WERI-Rb-1 (cell line): ENCODE results near the gene SERINC2.
A peak's percentile ranks its signal among the peaks of the same experiment; 100 is the strongest.
"Not testable (repeated sequence)": the region's sequence is repeated elsewhere in the genome, so short reads cannot be mapped to it uniquely, and the experiment has no call there.

ENCODE experiments used
- DNase-seq: peaks from one replicate; pipeline ENCODE4 v3.0.0-alpha.2; 2020
- H3K27ac ChIP-seq: fragments of 250-450 bp; sonication (Bioruptor Pico); 2 replicates; pipeline ENCODE4 v1.5.1; 2020; ENCODE audit warnings: mild to moderate bottlenecking, moderate library complexity
- H3K27me3 ChIP-seq: fragments of 250-450 bp; sonication (Bioruptor Pico); 2 replicates; pipeline ENCODE4 v1.5.1; 2021; ENCODE audit warnings: mild to moderate bottlenecking, low read depth, moderate library complexity; ENCODE audit not compliant: insufficient read depth, severe bottlenecking
- H3K36me3 ChIP-seq: fragments of 250-450 bp; sonication (Bioruptor Pico); 2 replicates; pipeline ENCODE4 v1.5.1; 2020; ENCODE audit warnings: mild to moderate bottlenecking, moderate library complexity
- H3K4me3 ChIP-seq: 2 replicates; pipeline ENCODE4 v1.5.1; 2011; ENCODE audit warnings: low read depth, mild to moderate bottlenecking, control low read depth, low read length
- H3K9me3 ChIP-seq: fragments of 250-450 bp; sonication (Bioruptor Pico); 2 replicates; pipeline ENCODE4 v1.5.1; 2021; ENCODE audit warnings: mild to moderate bottlenecking, moderate library complexity; ENCODE audit not compliant: severe bottlenecking
- CTCF ChIP-seq: IDR thresholded peaks from 2 replicates; pipeline ENCODE4 v1.5.1; 2011; ENCODE audit warnings: low read depth, mild to moderate bottlenecking, control low read depth, inconsistent platforms, low read length

The SERINC2 gene

GRCh38 chr1:31460027-31460426, 47.0 kb downstream of the SERINC2 start:
- no peaks in the 10 kb centered on the region for H3K36me3 ChIP-seq
- H3K27ac ChIP-seq, result no peak overlapping the region
- no peak overlapping the region for H3K4me3 ChIP-seq
- peak; percentile 19; the same call in 1 of the 2 replicates for TF ChIP-seq CTCF
- no peaks in the 10 kb centered on the region for H3K27me3 ChIP-seq
- peak; percentile 25 for DNase-seq
- H3K9me3 ChIP-seq, result peaks cover 15% of the 10 kb centered on the region

- no peak overlapping the region for H3K4me3 ChIP-seq
- H3K36me3 ChIP-seq, result no peaks in the 10 kb centered on the region
- DNase-seq, result no peak
- no peak overlapping the region for H3K27ac ChIP-seq
- peaks cover 6% of the 10 kb centered on the region for H3K9me3 ChIP-seq
- H3K27me3 ChIP-seq, result no peaks in the 10 kb centered on the region
- TF ChIP-seq CTCF, result no peak
These were observed 54.1 kb downstream of the SERINC2 start for GRCh38 chr1:31467005-31467674.

- no peak for TF ChIP-seq CTCF
- no peaks in the 10 kb centered on the region for H3K27me3 ChIP-seq
- H3K36me3 ChIP-seq, result no peaks in the 10 kb centered on the region
- peaks cover 6% of the 10 kb centered on the region for H3K9me3 ChIP-seq
- DNase-seq, result no peak
- H3K4me3 ChIP-seq, result no peak overlapping the region
- H3K27ac ChIP-seq, result no peak overlapping the region
These were observed 57.8 kb downstream of the SERINC2 start for GRCh38 chr1:31470794-31471315.

- not testable (repeated sequence) for DNase-seq, H3K27me3 ChIP-seq, H3K9me3 ChIP-seq, H3K4me3 ChIP-seq, H3K36me3 ChIP-seq, H3K27ac ChIP-seq
These were observed 58.7 kb downstream of the SERINC2 start for GRCh38 chr1:31471452-31472313.

GRCh38 chr1:31472314-31472651, 59.3 kb downstream of the SERINC2 start:
- not testable (repeated sequence) for DNase-seq, H3K9me3 ChIP-seq, H3K27me3 ChIP-seq, H3K4me3 ChIP-seq, H3K36me3 ChIP-seq, H3K27ac ChIP-seq

- H3K27ac ChIP-seq, H3K4me3 ChIP-seq, H3K9me3 ChIP-seq, H3K36me3 ChIP-seq, DNase-seq, H3K27me3 ChIP-seq: not testable (repeated sequence)
These were observed 59.7 kb downstream of the SERINC2 start for GRCh38 chr1:31472673-31473072.

- H3K9me3 ChIP-seq, DNase-seq, H3K36me3 ChIP-seq, H3K4me3 ChIP-seq, H3K27me3 ChIP-seq, H3K27ac ChIP-seq: not testable (repeated sequence)
These were observed 60.5 kb downstream of the SERINC2 start for GRCh38 chr1:31473508-31473907.

GRCh38 chr1:31474567-31474966, 61.6 kb downstream of the SERINC2 start:
- H3K9me3 ChIP-seq, H3K27ac ChIP-seq, H3K36me3 ChIP-seq, H3K27me3 ChIP-seq, DNase-seq, H3K4me3 ChIP-seq: not testable (repeated sequence)
